Measurements from ENCODE around the gene FXYD2. TPM values are rescaled to one million over a fixed set of nuclear protein-coding genes. Genes with fewer than 3 reads are reported as not detected.

FXYD2 gene
- total RNA-seq, 2 donors from 2014 or later = 0.59 to 0.78 TPM

- TF ChIP-seq, protein P1, sequence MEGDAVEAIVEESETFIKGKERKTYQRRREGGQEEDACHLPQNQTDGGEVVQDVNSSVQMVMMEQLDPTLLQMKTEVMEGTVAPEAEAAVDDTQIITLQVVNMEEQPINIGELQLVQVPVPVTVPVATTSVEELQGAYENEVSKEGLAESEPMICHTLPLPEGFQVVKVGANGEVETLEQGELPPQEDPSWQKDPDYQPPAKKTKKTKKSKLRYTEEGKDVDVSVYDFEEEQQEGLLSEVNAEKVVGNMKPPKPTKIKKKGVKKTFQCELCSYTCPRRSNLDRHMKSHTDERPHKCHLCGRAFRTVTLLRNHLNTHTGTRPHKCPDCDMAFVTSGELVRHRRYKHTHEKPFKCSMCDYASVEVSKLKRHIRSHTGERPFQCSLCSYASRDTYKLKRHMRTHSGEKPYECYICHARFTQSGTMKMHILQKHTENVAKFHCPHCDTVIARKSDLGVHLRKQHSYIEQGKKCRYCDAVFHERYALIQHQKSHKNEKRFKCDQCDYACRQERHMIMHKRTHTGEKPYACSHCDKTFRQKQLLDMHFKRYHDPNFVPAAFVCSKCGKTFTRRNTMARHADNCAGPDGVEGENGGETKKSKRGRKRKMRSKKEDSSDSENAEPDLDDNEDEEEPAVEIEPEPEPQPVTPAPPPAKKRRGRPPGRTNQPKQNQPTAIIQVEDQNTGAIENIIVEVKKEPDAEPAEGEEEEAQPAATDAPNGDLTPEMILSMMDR (IDR thresholded peaks at IDR 0.05) = no peak
- H3K4me3 ChIP-seq = no peak overlapping the region
- no peaks in the 10 kb centered on the region for H3K9me3 ChIP-seq
- peak overlapping the region; percentile 30 to 33 for H3K27ac ChIP-seq
- no peaks in the 10 kb centered on the region for H3K27me3 ChIP-seq
- H3K36me3 ChIP-seq = no peaks in the 10 kb centered on the region
- peaks cover 0 to 73% of the 10 kb centered on the region in 2 donors for H3K4me1 ChIP-seq
- DNase-seq (ENCODE audit: low spot score) = no peak
Measured at GRCh38 chr11:117871784-117872183, 47.2 kb upstream of the FXYD2 start.

- Histone ChIP-seq H3K4me1 (peaks cover 0 to 69% of the 10 kb centered on the region in 2 donors), H3K27ac (no peak overlapping the region), H3K9me3 (no peaks in the 10 kb centered on the region), H3K4me3 (no peak overlapping the region), H3K36me3 (no peaks in the 10 kb centered on the region), H3K27me3 (no peaks in the 10 kb centered on the region)
- no peak for DNase-seq (ENCODE audit: low spot score)
- TF ChIP-seq, protein P1 (IDR thresholded peaks at IDR 0.05) = no peak
Measured at GRCh38 chr11:117871160-117871559, 46.6 kb upstream of the FXYD2 start.

DNA sequence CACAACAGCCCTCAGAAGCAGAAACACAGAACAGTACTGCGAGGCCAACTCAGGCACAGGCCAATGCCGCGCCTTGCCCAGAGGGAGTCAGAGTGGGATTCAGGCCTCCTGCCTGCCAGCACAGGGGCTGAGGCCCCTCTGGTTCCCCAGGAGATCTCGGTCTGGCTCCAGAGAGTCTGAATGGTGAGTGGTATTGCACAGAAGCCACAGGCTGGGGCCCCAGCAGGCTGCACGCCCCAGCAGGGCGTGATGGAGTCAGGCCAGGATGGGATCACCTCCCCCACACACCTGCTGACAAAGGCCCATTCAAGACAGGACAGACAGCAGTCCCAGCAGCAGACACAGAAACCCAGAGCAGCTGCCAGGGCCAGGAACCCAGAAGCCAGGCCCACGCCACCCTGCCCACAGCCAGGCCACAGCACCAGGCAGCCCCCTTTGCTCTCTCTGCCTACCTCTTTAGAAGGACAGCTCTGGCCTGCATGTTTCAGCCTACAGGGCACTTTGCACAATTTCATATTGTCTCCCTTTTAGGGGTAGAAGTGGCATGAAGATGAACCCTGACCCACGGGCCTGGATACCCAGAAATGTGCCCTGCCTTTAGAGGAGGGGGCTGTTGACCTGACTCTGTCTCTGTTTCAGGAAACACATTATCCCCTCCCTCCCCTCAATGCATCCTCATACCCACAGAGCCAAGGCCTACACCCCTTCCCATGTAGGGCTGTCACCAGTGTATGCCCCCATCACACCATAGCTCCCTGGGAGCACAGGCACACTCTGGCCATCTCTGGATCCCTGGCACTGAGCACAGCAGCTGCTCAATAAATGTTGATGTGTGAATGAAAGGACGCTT lies 45.8 kb upstream of the FXYD2 start:
- Histone ChIP-seq H3K4me1 (peaks cover 0 to 61% of the 10 kb centered on the region in 2 donors), H3K9me3 (no peaks in the 10 kb centered on the region), H3K27ac (peak overlapping the region; percentile 21 to 24), H3K4me3 (no peak overlapping the region), H3K36me3 (no peaks in the 10 kb centered on the region), H3K27me3 (no peaks in the 10 kb centered on the region)
- TF ChIP-seq, protein P1 (IDR thresholded peaks at IDR 0.05) = no peak
- no peak for DNase-seq (ENCODE audit: low spot score)

DNA sequence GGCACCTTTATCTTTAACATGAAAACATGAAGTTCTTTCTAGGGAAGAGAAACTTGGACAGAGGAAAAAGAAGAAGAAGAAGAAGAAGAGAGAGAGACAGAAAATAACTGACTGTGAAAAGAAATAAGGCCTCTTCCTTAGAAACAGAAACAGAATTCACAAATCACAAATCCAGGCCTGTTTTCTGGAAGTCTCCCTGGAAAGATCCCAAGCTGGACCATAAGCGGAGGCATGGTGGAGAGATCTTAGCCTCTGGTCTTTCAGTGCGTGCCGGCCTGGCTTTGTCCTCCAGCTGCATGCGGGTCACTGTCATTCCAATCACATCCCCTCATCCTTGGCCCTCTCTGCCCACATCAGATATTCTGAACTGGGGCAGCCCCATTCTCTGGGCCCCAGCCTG lies 45.1 kb upstream of the FXYD2 start:
- Histone ChIP-seq H3K4me1 (peaks cover 0 to 54% of the 10 kb centered on the region in 2 donors), H3K36me3 (no peaks in the 10 kb centered on the region), H3K4me3 (no peak overlapping the region), H3K9me3 (no peaks in the 10 kb centered on the region), H3K27me3 (no peaks in the 10 kb centered on the region), H3K27ac (peak overlapping the region; percentile 21 to 24)
- TF ChIP-seq, protein P1 (IDR thresholded peaks at IDR 0.05) = no peak
- no peak for DNase-seq (ENCODE audit: low spot score)

GRCh38 chr11:117868815-117869561 lies 44.4 kb upstream of the FXYD2 start:
- Histone ChIP-seq H3K4me1 (peaks cover 0 to 49% of the 10 kb centered on the region in 2 donors), H3K27me3 (no peaks in the 10 kb centered on the region), H3K27ac (no peak overlapping the region)

More at GRCh38 chr11:117868815-117869561, 44.4 kb upstream of the FXYD2 start:
- DNase-seq (ENCODE audit: low spot score) = no peak
- H3K4me3 ChIP-seq = no peak overlapping the region
- no peaks in the 10 kb centered on the region for H3K36me3 ChIP-seq
- TF ChIP-seq, protein P1 (IDR thresholded peaks at IDR 0.05) = no peak
- no peaks in the 10 kb centered on the region for H3K9me3 ChIP-seq

All from right atrium auricular region (tissue), 2 donors.